GM10266 (cell line): ENCODE data around the gene CALCOCO1.
"Not testable (repeated sequence)": the region's sequence is repeated elsewhere in the genome, so short reads cannot be mapped to it uniquely, and the experiment has no call there.

Source experiments
- DNase-seq: peaks from one replicate; pipeline ENCODE4 v3.0.0; 2012; ENCODE audit errors: extremely low spot score
- CTCF ChIP-seq: IDR thresholded peaks from 2 replicates; pipeline ENCODE4 v1.5.1; 2012; ENCODE audit warnings: mild to moderate bottlenecking, low read depth; ENCODE audit not compliant: control insufficient read depth, insufficient read depth; ENCODE audit errors: missing control alignments

Gene CALCOCO1

GRCh38 chr12:53765891-53766290 is 38.6 kb upstream of the CALCOCO1 start:
- DNase-seq = no peak
- TF ChIP-seq CTCF = no peak

- no peak for TF ChIP-seq CTCF
Observed at GRCh38 chr12:53764615-53765014, 37.4 kb upstream of the CALCOCO1 start.

GRCh38 chr12:53762793-53763192 is 35.5 kb upstream of the CALCOCO1 start:
- DNase-seq = not testable (repeated sequence)

More at GRCh38 chr12:53764615-53765014, 37.4 kb upstream of the CALCOCO1 start:
- DNase-seq = no peak

GRCh38 chr12:53761306-53761705 is 34.1 kb upstream of the CALCOCO1 start:
- no peak for TF ChIP-seq CTCF
- DNase-seq = no peak

GRCh38 chr12:53759261-53759660 is 32.0 kb upstream of the CALCOCO1 start:
- DNase-seq = no peak
- TF ChIP-seq CTCF = no peak

GRCh38 chr12:53758730-53759103 is 31.5 kb upstream of the CALCOCO1 start:
- no peak for DNase-seq
- no peak for TF ChIP-seq CTCF

- no peak for DNase-seq
- no peak for TF ChIP-seq CTCF
Observed at GRCh38 chr12:53758081-53758729, 31.0 kb upstream of the CALCOCO1 start.
